K562 (cell line): ENCODE data around the gene RTBDN. TPM values are rescaled to one million over a fixed set of nuclear protein-coding genes. Genes with fewer than 3 reads are reported as not detected.

Experiments used
- ATAC-seq: fragments of 200-7000 bp; cut with Tn5 transposase; 3 replicates; pipeline ENCODE4 v1.9.1; 2020; ENCODE audit warnings: moderate library complexity
- BruUV-seq: library from RNA; stranded (reverse); fragments of 400-500 nt; replicated peaks from 2 replicates; lab custom pipeline; 2021; lab: Mats Ljungman, UMichigan
- CTCF ChIA-PET: fragments of 300-600 bp; formaldehyde crosslinking; extraction: SDS; loops from one replicate; lab custom pipeline; 2021; ENCODE audit warnings: low intra/inter-chr PET ratio; lab: Yijun Ruan, JAX
- POLR2A ChIA-PET: fragments of 300-600, 350-650 bp; sonication (Branson Sonifier 250); formaldehyde crosslinking; extraction: SDS; loops from one replicate; lab custom pipeline; 2021; ENCODE audit warnings: antibody characterized with exemption, inconsistent platforms; lab: Yijun Ruan, JAX
- DNase-seq, 4 experiments: peaks; one replicate each; pipeline versions ENCODE4 v3.0.0 to v3.0.0-alpha.2; 2011 to 2018; ENCODE audit warnings: low spot score in 3 of 4, mixed read lengths in 3 of 4; ENCODE audit errors: extremely low read depth in 1 of 4
- FAIRE-seq: peaks from 2 replicates; lab custom pipeline; 2011; peaks lifted over from hg19 to GRCh38; lab: Jason Lieb, UNC
- H2AFZ ChIP-seq: 2 replicates; pipeline ENCODE4 v1.6.0; 2011; ENCODE audit warnings: low read depth, low read length, control low read depth, inconsistent platforms
- H3K27ac ChIP-seq: fragments of 200-600 bp; 3 replicates; pipeline ENCODE4 v1.8.0; 2011; ENCODE audit warnings: low read depth, mild to moderate bottlenecking, control low read depth, inconsistent platforms, low read length, moderate library complexity, mixed read lengths; ENCODE audit errors: extremely low read depth
- H3K27me3 ChIP-seq, 2 experiments: fragments of 300-600 bp in 1 of 2; 2 replicates in 1 of 2; 3 replicates in 1 of 2; pipeline versions ENCODE4 v1.6.0 to v1.8.0; 2011; ENCODE audit warnings: inconsistent platforms in 2 of 2, low read length in 2 of 2, mild to moderate bottlenecking in 1 of 2, mixed read lengths in 1 of 2, moderate library complexity in 1 of 2; ENCODE audit not compliant: control insufficient read depth in 2 of 2, insufficient read depth in 2 of 2
- H3K36me3 ChIP-seq: fragments of 300-600 bp; 3 replicates; pipeline ENCODE4 v1.8.0; 2011; ENCODE audit warnings: mild to moderate bottlenecking, low read length, inconsistent platforms; ENCODE audit not compliant: control insufficient read depth, insufficient read depth
- H3K4me1 ChIP-seq, 2 experiments: fragments of 200-600 bp in 1 of 2; replicated peaks in 1 of 2; 2 replicates in 1 of 2; 3 replicates in 1 of 2; pipeline versions ENCODE4 v1.5.1 to v1.8.0; 2011; ENCODE audit warnings: inconsistent platforms in 2 of 2, low read length in 2 of 2, mild to moderate bottlenecking in 1 of 2, mixed read lengths in 1 of 2, moderate library complexity in 1 of 2; ENCODE audit not compliant: control insufficient read depth in 2 of 2, insufficient read depth in 2 of 2
- H3K4me2 ChIP-seq: 2 replicates; pipeline ENCODE4 v1.6.1; 2011; ENCODE audit warnings: low read length, control low read depth, inconsistent platforms, mixed read lengths; ENCODE audit not compliant: insufficient read depth
- H3K4me3 ChIP-seq: fragments of 200-600 bp; sonication (generic), shearing (Covaris generic); 2 replicates; pipeline ENCODE4 v1.5.1; 2016; ENCODE audit warnings: control low read depth, inconsistent platforms
- H3K79me2 ChIP-seq: fragments of 200-600 bp; 3 replicates; pipeline ENCODE4 v1.8.0; 2011; ENCODE audit warnings: low read length, inconsistent platforms; ENCODE audit not compliant: control insufficient read depth, insufficient read depth
- H3K9ac ChIP-seq, 2 experiments: 2 replicates each; pipeline versions ENCODE4 v1.6.0 to v1.6.1; 2011; ENCODE audit warnings: low read depth in 2 of 2, low read length in 2 of 2, control low read depth in 1 of 2, inconsistent platforms in 1 of 2, mild to moderate bottlenecking in 1 of 2, mixed read lengths in 1 of 2; ENCODE audit not compliant: insufficient read depth in 1 of 2
- H3K9me1 ChIP-seq: one replicate; pipeline ENCODE4 v1.6.0; 2011; ENCODE audit warnings: inconsistent platforms, mild to moderate bottlenecking, low read length, moderate library complexity; ENCODE audit not compliant: control insufficient read depth, insufficient read depth
- H3K9me3 ChIP-seq: replicated peaks from 2 replicates; pipeline ENCODE4 v1.5.1; 2011; ENCODE audit warnings: low read depth, low read length, inconsistent platforms; ENCODE audit not compliant: control insufficient read depth, insufficient read depth
- H4K20me1 ChIP-seq: replicated peaks from 2 replicates; pipeline ENCODE4 v1.6.1; 2011; ENCODE audit warnings: low read length, inconsistent platforms, mixed read lengths; ENCODE audit not compliant: control insufficient read depth, insufficient read depth
- BDP1 ChIP-seq: IDR thresholded peaks from 3 replicates; pipeline ENCODE4 v1.6.1; 2011; ENCODE audit not compliant: insufficient read length, insufficient read depth
- C11orf30 ChIP-seq: fragments of 450-650 bp; IDR thresholded peaks from 2 replicates; pipeline ENCODE4 v1.6.1; 2016; ENCODE audit warnings: low read depth, mild to moderate bottlenecking
- E2F8 ChIP-seq: fragments of 450-650 bp; IDR thresholded peaks from 2 replicates; pipeline ENCODE4 v1.7.1; 2018; ENCODE audit warnings: mild to moderate bottlenecking, low read depth; ENCODE audit not compliant: partially characterized antibody
- ETS1 ChIP-seq: conservative IDR thresholded peaks from 2 replicates; pipeline ENCODE4 v1.6.1; 2011; ENCODE audit warnings: low read depth, mild to moderate bottlenecking, low read length; ENCODE audit not compliant: control insufficient read depth
- GABPA ChIP-seq: fragments of 200-800 bp; sonication (Bioruptor generic); conservative IDR thresholded peaks from 2 replicates; pipeline ENCODE4 v1.6.1; 2016; ENCODE audit warnings: low read depth, missing genetic modification characterization, missing compliant biosample characterization
- GMEB1 ChIP-seq: fragments of 250-450 bp; sonication (Bioruptor Pico); IDR thresholded peaks from 2 replicates; pipeline ENCODE4 v1.4.0; 2020; ENCODE audit warnings: mild to moderate bottlenecking
- KDM2B ChIP-seq: fragments of 250-450 bp; sonication (Bioruptor Pico); IDR thresholded peaks from 2 replicates; pipeline ENCODE4 v1.8.0; 2021; ENCODE audit warnings: mild to moderate bottlenecking, moderate library complexity
- MEF2A ChIP-seq: IDR thresholded peaks from 2 replicates; pipeline ENCODE4 v1.6.1; 2011; ENCODE audit warnings: low read depth, mild to moderate bottlenecking, low read length, moderate library complexity; ENCODE audit not compliant: control insufficient read depth
- NR2C2 ChIP-seq, 2 experiments: fragments of 200-800 bp in 1 of 2; sonication (Bioruptor generic) in 1 of 2; sonication (generic) in 1 of 2; formaldehyde crosslinking in 1 of 2; IDR thresholded peaks; 2 replicates each; pipeline versions ENCODE4 v1.6.1 to v1.8.0; 2016 to 2022; ENCODE audit warnings: mild to moderate bottlenecking in 1 of 2, missing compliant biosample characterization in 1 of 2, missing genetic modification characterization in 1 of 2, missing genetic modification reagents in 1 of 2
- VEZF1 ChIP-seq: fragments of 200-800 bp; sonication (Bioruptor generic); IDR thresholded peaks from 2 replicates; pipeline ENCODE4 v1.6.1; 2017; ENCODE audit warnings: missing genetic modification characterization, missing compliant biosample characterization
- ZNF184 ChIP-seq: sonication (generic); formaldehyde crosslinking; IDR thresholded peaks from 2 replicates; pipeline ENCODE4 v1.5.0; 2020; ENCODE audit warnings: missing genetic modification reagents
- ZNF24 ChIP-seq: fragments of 450-650 bp; IDR thresholded peaks from 2 replicates; pipeline ENCODE4 v1.6.1; 2016
- WGBS: fragments of 100-300 bp; shearing (Covaris generic); methylation state at CpG from one replicate; pipeline ENCODE4 v1.1.6; 2016; ENCODE audit warnings: low coverage, mixed read lengths; ENCODE audit not compliant: insufficient coverage; ENCODE audit errors: missing lambda C conversion rate; 5-methylcytosine and 5-hydroxymethylcytosine counted together
- in situ Hi-C: fragments of 300-500 bp; cut with MboI; formaldehyde crosslinking; loops from 4 replicates; pipeline ENCODE4 v1.15.0; 2018; ENCODE audit warnings: inconsistent platforms, mixed read lengths
- intact Hi-C: fragments of 100-400 bp; cut with micrococcal nuclease; formaldehyde crosslinking; loops from 2 replicates; pipeline ENCODE4 v1.14.2; 2022
- polyA plus RNA-seq, 8 experiments: library from polyadenylated mRNA; depleted of rRNA in 4 of 8; stranded (reverse) in 5 of 8; unstranded in 3 of 8; fragments of >200 nt; fragmentation: Nextera tagmentation in 2 of 8; fragmentation: Illumina TruSeq in 1 of 8; extraction: Ambion mirVana in 2 of 8; extraction: Trizol in 1 of 8; gene quantifications; 2 replicates each; pipeline versions ENCODE4 v1.2.1 to v1.2.3, GENCODE V29; 2011 to 2014; ENCODE audit warnings: inconsistent platforms in 1 of 8, missing spikeins in 1 of 8
- total RNA-seq, 7 experiments: library from RNA; depleted of rRNA in 6 of 7; stranded (reverse); fragments of >200 nt in 6 of 7; fragmentation: Illumina TruSeq in 2 of 7; extraction: Trizol in 2 of 7; gene quantifications; 2 replicates each; pipeline versions ENCODE4 v1.2.1 to v1.2.3, GENCODE V29; 2011 to 2021; ENCODE audit warnings: low replicate concordance in 1 of 7

RTBDN gene
- total and polyA plus RNA-seq, 9 of the 15 experiments (the other 6 are each of a cell fraction or from before 2014, with no cell fraction given), result 0.20 to 2.3 (median 0.72) TPM; not detected in 1

GRCh38 chr19:12782424-12783290 is 51.7 kb downstream of the RTBDN start:
- WGBS, result 2% methylated on average over 56 of the region's 88 CpGs
- ATAC-seq (peak; percentile 65), FAIRE-seq (no peak), DNase-seq (peak; percentile 84 to 89 (median 87))
- Histone ChIP-seq H3K79me2 (no peaks in the 10 kb centered on the region), H3K4me1 (peaks cover 64 to 76% of the 10 kb centered on the region in 2 experiments), H3K4me2 (peak overlapping the region; percentile 78), H3K9me3 (no peaks in the 10 kb centered on the region), H2AFZ (peak overlapping the region; percentile 93), H3K27ac (peak overlapping the region; percentile 97), H3K9me1 (no peaks in the 10 kb centered on the region), H3K9ac (peak overlapping the region; percentile 72 to 91), H3K27me3 (no peaks in the 10 kb centered on the region), H4K20me1 (no peaks in the 10 kb centered on the region), H3K36me3 (no peaks in the 10 kb centered on the region), H3K4me3 (peak overlapping the region; percentile 43)
- CTCF ChIA-PET, result interaction anchor here (0.7 kb wide), 1 partner anchor 183 kb away, joined by 3 read pairs; no protein-coding TSS in a partner anchor
- in situ Hi-C loops, result no loop called here
- no TSS peak for BruUV-seq
- POLR2A ChIA-PET, result interaction anchor here (1.0 to 2.2 kb wide), 3 partner anchors 9 to 98 kb away, joined by 3 to 39 read pairs (median 4); partner anchors contain the start of genes DNASE2 and JUNB
- intact Hi-C loops, result no loop called here
- peak; percentile 99 for TF ChIP-seq GMEB1
- no peak for TF ChIP-seq C11orf30
- TF ChIP-seq ETS1, result peak; percentile 58; the same call in 1 of the 2 replicates
- TF ChIP-seq VEZF1 (CRISPR knock-in tag), result peak; percentile 99
- TF ChIP-seq MEF2A, result no peak
- TF ChIP-seq ZNF184 (CRISPR knock-in tag), result no peak
- TF ChIP-seq NR2C2 (CRISPR knock-in tag; IDR thresholded peaks at IDR 0.05), result no peak; the same call in 1 of the 2 replicates
- peak; percentile 83 for TF ChIP-seq NR2C2 (tag; IDR thresholded peaks at IDR 0.05)
- TF ChIP-seq ZNF24, result 0 out of 2 replicates have a peak, but pooled peaks have one; percentile 21
- no peak for TF ChIP-seq BDP1
- TF ChIP-seq E2F8, result peak; percentile 61
- peak; percentile 31; the same call in 1 of the 2 replicates for TF ChIP-seq GABPA
- peak; percentile 49; the same call in 1 of the 2 replicates for TF ChIP-seq KDM2B
